Astrocyte (in vitro differentiated cells and primary cell): ENCODE measurements around the gene HMX1.

Experiments used
- EZH2 ChIP-seq: IDR thresholded peaks from 2 replicates; pipeline ENCODE4 v1.6.1; 2012; ENCODE audit warnings: mild to moderate bottlenecking, low read length, inconsistent platforms; ENCODE audit not compliant: insufficient read depth
- TF ChIP-seq, protein P1 (sequence below): IDR thresholded peaks from 2 replicates; pipeline ENCODE4 v1.5.1; 2011; ENCODE audit warnings: low read depth, mild to moderate bottlenecking, inconsistent platforms, low read length, moderate library complexity; ENCODE audit not compliant: insufficient read depth

DNA sequence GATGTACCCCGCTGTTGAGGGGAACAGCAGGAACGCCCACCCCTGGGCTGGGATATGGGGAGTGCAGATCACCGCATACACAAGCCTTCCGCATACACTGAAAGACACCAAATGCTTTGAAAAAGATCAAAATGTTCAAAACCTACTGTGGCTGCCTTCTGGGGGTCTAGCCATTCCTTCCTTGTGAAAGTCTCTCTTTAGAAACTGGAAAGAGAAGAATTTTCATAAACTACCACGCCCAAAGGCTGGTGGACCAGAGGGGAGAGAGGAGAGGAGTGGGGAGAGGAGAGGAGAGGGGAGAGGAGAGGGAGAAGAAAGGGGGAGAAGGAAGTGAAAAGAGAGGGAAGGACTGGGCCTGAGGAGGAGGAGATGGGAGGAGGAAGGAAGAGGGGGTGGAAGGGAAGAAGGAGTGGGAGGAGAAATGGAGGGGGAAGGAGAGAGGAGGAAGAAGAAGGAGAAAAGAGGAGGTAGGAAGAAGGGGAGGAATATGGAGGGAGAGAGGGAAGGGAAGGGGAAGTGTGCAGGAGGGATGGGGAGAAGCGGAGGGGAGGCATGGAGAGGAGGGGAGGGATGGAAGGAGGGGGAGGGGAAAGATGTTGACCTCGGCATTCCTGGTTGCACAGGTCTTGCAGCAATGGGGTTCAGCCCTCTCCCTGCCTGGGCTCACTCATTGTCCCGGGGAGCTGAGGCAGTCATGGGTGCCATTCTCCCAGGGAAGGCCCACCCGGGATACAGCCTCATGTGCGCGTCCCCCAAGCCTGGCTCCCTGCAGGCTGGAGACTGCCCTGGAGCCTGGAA, 5.5 kb upstream of the HMX1 start:
- TF ChIP-seq, protein P1, sequence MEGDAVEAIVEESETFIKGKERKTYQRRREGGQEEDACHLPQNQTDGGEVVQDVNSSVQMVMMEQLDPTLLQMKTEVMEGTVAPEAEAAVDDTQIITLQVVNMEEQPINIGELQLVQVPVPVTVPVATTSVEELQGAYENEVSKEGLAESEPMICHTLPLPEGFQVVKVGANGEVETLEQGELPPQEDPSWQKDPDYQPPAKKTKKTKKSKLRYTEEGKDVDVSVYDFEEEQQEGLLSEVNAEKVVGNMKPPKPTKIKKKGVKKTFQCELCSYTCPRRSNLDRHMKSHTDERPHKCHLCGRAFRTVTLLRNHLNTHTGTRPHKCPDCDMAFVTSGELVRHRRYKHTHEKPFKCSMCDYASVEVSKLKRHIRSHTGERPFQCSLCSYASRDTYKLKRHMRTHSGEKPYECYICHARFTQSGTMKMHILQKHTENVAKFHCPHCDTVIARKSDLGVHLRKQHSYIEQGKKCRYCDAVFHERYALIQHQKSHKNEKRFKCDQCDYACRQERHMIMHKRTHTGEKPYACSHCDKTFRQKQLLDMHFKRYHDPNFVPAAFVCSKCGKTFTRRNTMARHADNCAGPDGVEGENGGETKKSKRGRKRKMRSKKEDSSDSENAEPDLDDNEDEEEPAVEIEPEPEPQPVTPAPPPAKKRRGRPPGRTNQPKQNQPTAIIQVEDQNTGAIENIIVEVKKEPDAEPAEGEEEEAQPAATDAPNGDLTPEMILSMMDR, result no peak
- no peak for TF ChIP-seq EZH2
